H9 (cell line): ENCODE results near the gene PHF12. TPM values are rescaled to one million over a fixed set of nuclear protein-coding genes. Genes with fewer than 3 reads are reported as not detected.

Experiments
- DNase-seq: peaks from one replicate; pipeline ENCODE4 v3.0.0-alpha.2; 2017
- H2AFZ ChIP-seq: one replicate; pipeline ENCODE4 v1.6.1; 2013; ENCODE audit warnings: mild to moderate bottlenecking, low read length, control low read depth, moderate library complexity
- H2AK5ac ChIP-seq: 2 replicates; pipeline ENCODE4 v1.6.1; 2013; ENCODE audit warnings: low read length, control low read depth, mixed read lengths; ENCODE audit not compliant: insufficient read length
- H2BK120ac ChIP-seq: one replicate; pipeline ENCODE4 v1.6.1; 2013; ENCODE audit warnings: low read depth, mild to moderate bottlenecking, low read length, control low read depth, inconsistent platforms; ENCODE audit not compliant: poor library complexity, severe bottlenecking
- H2BK12ac ChIP-seq: 2 replicates; pipeline ENCODE4 v1.6.1; 2013; ENCODE audit warnings: low read length, control low read depth, mixed read lengths, low read depth; ENCODE audit not compliant: insufficient read length
- H2BK15ac ChIP-seq: 2 replicates; pipeline ENCODE4 v1.6.1; 2013; ENCODE audit warnings: low read depth, low read length, control low read depth
- H2BK20ac ChIP-seq: one replicate; pipeline ENCODE4 v1.6.1; 2013; ENCODE audit warnings: low read depth, mild to moderate bottlenecking, low read length, control low read depth, inconsistent platforms; ENCODE audit not compliant: poor library complexity, severe bottlenecking
- H2BK5ac ChIP-seq: 2 replicates; pipeline ENCODE4 v1.6.1; 2013; ENCODE audit warnings: low read length, control low read depth, mixed read lengths; ENCODE audit not compliant: insufficient read length
- H3K14ac ChIP-seq: 2 replicates; pipeline ENCODE4 v1.6.1; 2013; ENCODE audit warnings: low read length, control low read depth; ENCODE audit not compliant: insufficient read depth
- H3K18ac ChIP-seq: 2 replicates; pipeline ENCODE4 v1.6.1; 2013; ENCODE audit warnings: low read depth, mild to moderate bottlenecking, mixed read lengths, low read length, control low read depth; ENCODE audit not compliant: insufficient read length
- H3K23ac ChIP-seq: 2 replicates; pipeline ENCODE4 v1.6.1; 2013; ENCODE audit warnings: low read length, control low read depth, mixed read lengths, low read depth; ENCODE audit not compliant: insufficient read length
- H3K23me2 ChIP-seq: 2 replicates; pipeline ENCODE4 v1.6.1; 2013; ENCODE audit warnings: low read depth, mild to moderate bottlenecking, mixed read lengths, low read length, control low read depth; ENCODE audit not compliant: insufficient read length, poor library complexity, severe bottlenecking
- H3K27ac ChIP-seq: 2 replicates; pipeline ENCODE4 v1.5.1; 2013; ENCODE audit warnings: low read length, control low read depth, mixed read lengths, low read depth; ENCODE audit not compliant: insufficient read length
- H3K27me3 ChIP-seq: 2 replicates; pipeline ENCODE4 v1.6.1; 2013; ENCODE audit warnings: low read length, control low read depth, inconsistent platforms; ENCODE audit not compliant: insufficient read depth
- H3K4ac ChIP-seq: 2 replicates; pipeline ENCODE4 v1.6.1; 2013; ENCODE audit warnings: low read depth, mild to moderate bottlenecking, control low read depth, inconsistent platforms, low read length, moderate library complexity
- H3K4me1 ChIP-seq: 2 replicates; pipeline ENCODE4 v1.6.1; 2013; ENCODE audit warnings: low read length, control low read depth, inconsistent platforms; ENCODE audit not compliant: insufficient read depth
- H3K4me2 ChIP-seq: 2 replicates; pipeline ENCODE4 v1.6.1; 2013; ENCODE audit warnings: low read length, control low read depth, mixed read lengths; ENCODE audit not compliant: insufficient read length, insufficient read depth
- H3K56ac ChIP-seq: 2 replicates; pipeline ENCODE4 v1.6.1; 2013; ENCODE audit warnings: low read depth, mild to moderate bottlenecking, mixed read lengths, low read length, control low read depth; ENCODE audit not compliant: insufficient read length
- H3K79me1 ChIP-seq: 2 replicates; pipeline ENCODE4 v1.6.1; 2013; ENCODE audit warnings: low read depth, mild to moderate bottlenecking, moderate library complexity, low read length, control low read depth, inconsistent platforms; ENCODE audit not compliant: insufficient read depth, poor library complexity, severe bottlenecking
- H3K79me2 ChIP-seq: 2 replicates; pipeline ENCODE4 v1.6.1; 2013; ENCODE audit warnings: low read length, control low read depth, inconsistent platforms; ENCODE audit not compliant: insufficient read depth
- H3K9ac ChIP-seq: 2 replicates; pipeline ENCODE4 v1.6.1; 2013; ENCODE audit warnings: low read length, control low read depth, mixed read lengths; ENCODE audit not compliant: insufficient read length; ENCODE audit errors: extremely low read depth
- H3K9me3 ChIP-seq: one replicate; pipeline ENCODE4 v1.6.1; 2013; ENCODE audit warnings: low read depth, low read length, inconsistent platforms; ENCODE audit not compliant: control insufficient read depth
- H3T11ph ChIP-seq: one replicate; pipeline ENCODE4 v1.6.1; 2013; ENCODE audit warnings: mild to moderate bottlenecking, low read length, control low read depth, inconsistent platforms
- H4K20me1 ChIP-seq: one replicate; pipeline ENCODE4 v1.6.1; 2013; ENCODE audit not compliant: control insufficient read depth, insufficient read length, insufficient read depth
- H4K5ac ChIP-seq: 2 replicates; pipeline ENCODE4 v1.6.1; 2013; ENCODE audit warnings: low read depth, mild to moderate bottlenecking, mixed read lengths, low read length, control low read depth; ENCODE audit not compliant: insufficient read length
- H4K8ac ChIP-seq: replicated peaks from 2 replicates; pipeline ENCODE4 v1.6.1; 2013; ENCODE audit warnings: low read length, control low read depth, mixed read lengths, low read depth; ENCODE audit not compliant: insufficient read length
- H4K91ac ChIP-seq: 2 replicates; pipeline ENCODE4 v1.6.1; 2013; ENCODE audit warnings: low read depth, mild to moderate bottlenecking, moderate library complexity, mixed read lengths, low read length, control low read depth; ENCODE audit not compliant: insufficient read length
- H3K27ac Mint-ChIP-seq, 3 experiments: 2 replicates in 2 of 3; 3 replicates in 1 of 3; pipeline ENCODE4 v1.8.0; 2020 to 2021; ENCODE audit warnings: mixed read lengths in 3 of 3, mild to moderate bottlenecking in 1 of 3, moderate library complexity in 1 of 3
- H3K27me3 Mint-ChIP-seq: 2 replicates; pipeline ENCODE4 v1.8.0; 2021; ENCODE audit warnings: low read depth, mild to moderate bottlenecking, moderate library complexity, mixed read lengths
- H3K36me3 Mint-ChIP-seq, 3 experiments: 2 replicates in 2 of 3; 3 replicates in 1 of 3; pipeline ENCODE4 v1.8.0; 2020 to 2021; ENCODE audit warnings: low read depth in 3 of 3, mixed read lengths in 3 of 3; ENCODE audit not compliant: insufficient read depth in 1 of 3
- H3K4me1 Mint-ChIP-seq, 2 experiments: 2 replicates each; pipeline ENCODE4 v1.8.0; 2020; ENCODE audit warnings: mixed read lengths in 2 of 2
- H3K4me3 Mint-ChIP-seq, 2 experiments: 2 replicates in 1 of 2; 3 replicates in 1 of 2; pipeline ENCODE4 v1.8.0; 2020 to 2021; ENCODE audit warnings: mild to moderate bottlenecking in 2 of 2, mixed read lengths in 2 of 2, moderate library complexity in 1 of 2
- H3K9me3 Mint-ChIP-seq, 2 experiments: 2 replicates in 1 of 2; 3 replicates in 1 of 2; pipeline ENCODE4 v1.8.0; 2020; ENCODE audit warnings: mild to moderate bottlenecking in 2 of 2, mixed read lengths in 2 of 2, moderate library complexity in 1 of 2
- CTCF ChIP-seq: fragments of 200-600 bp; sonication (generic); conservative IDR thresholded peaks from 3 replicates; pipeline ENCODE4 v1.8.0; 2021; ENCODE audit warnings: antibody characterized with exemption, mild to moderate bottlenecking
- WGBS: extraction: QIAGEN DNeasy Blood & Tissue Kit; methylation state at CpG from one replicate; pipeline ENCODE4 v1.1.7; 2013; ENCODE audit warnings: missing lambda C conversion rate, low lambda C conversion rate, mixed read lengths; ENCODE audit not compliant: insufficient read length; ENCODE audit errors: extremely low coverage; 5-methylcytosine and 5-hydroxymethylcytosine counted together
- total RNA-seq: library from RNA; stranded (reverse); gene quantifications from 2 replicates; pipeline ENCODE4 v1.2.1, GENCODE V29; 2021

PHF12 gene
- total RNA-seq, 1 experiment from 2014 or later, result 62.1 TPM

GRCh38 chr17:28944862-28945741, 6.2 kb downstream of the PHF12 start:
- no peak overlapping the region for H4K8ac ChIP-seq
- H3K79me2 ChIP-seq, result peaks cover 63% of the 10 kb centered on the region
- H2BK15ac ChIP-seq, result no peak overlapping the region
- H3K4me3 Mint-ChIP-seq, result no peak overlapping the region
- H2AFZ ChIP-seq, result no peak overlapping the region
- H3K4ac ChIP-seq, result no peak overlapping the region
- H3K18ac ChIP-seq, result no peak overlapping the region
- peaks cover 18 to 69% (median 53%) of the 10 kb centered on the region in 3 experiments; a peak in 6 of 7 replicates for H3K36me3 Mint-ChIP-seq
- no peak overlapping the region for H4K91ac ChIP-seq
- no peak overlapping the region for H2BK120ac ChIP-seq
- no peak overlapping the region for H3K4me2 ChIP-seq
- no peaks in the 10 kb centered on the region for H4K20me1 ChIP-seq
- no peak for TF ChIP-seq CTCF
- no peak overlapping the region for H3K27ac ChIP-seq
- H3K9me3 Mint-ChIP-seq, result no peaks in the 10 kb centered on the region
- peaks cover 8% of the 10 kb centered on the region for H3K23me2 ChIP-seq
- H3K4me1 ChIP-seq, result no peaks in the 10 kb centered on the region
- no peak overlapping the region for H2BK12ac ChIP-seq
- no peak overlapping the region for H2BK20ac ChIP-seq
- no peak overlapping the region for H3K56ac ChIP-seq
- no CpG with 5 or more reads among the region's 8 CpGs for WGBS
- H3T11ph ChIP-seq, result no peak overlapping the region
- no peaks in the 10 kb centered on the region for H3K9me3 ChIP-seq
- no peak overlapping the region for H2BK5ac ChIP-seq
- no peak for DNase-seq
- no peaks in the 10 kb centered on the region for H3K27me3 ChIP-seq
- H3K9ac ChIP-seq, result no peak overlapping the region
- H3K27ac Mint-ChIP-seq, result peak overlapping the region in 1 of 3 experiments; percentile 20; a peak in 1 of 7 replicates
- peaks cover 6% of the 10 kb centered on the region for H3K79me1 ChIP-seq
- H2AK5ac ChIP-seq, result no peak overlapping the region
- peaks cover 34 to 35% of the 10 kb centered on the region in 2 experiments for H3K4me1 Mint-ChIP-seq
- no peak overlapping the region for H3K14ac ChIP-seq
- no peak overlapping the region for H3K23ac ChIP-seq
- no peak overlapping the region for H4K5ac ChIP-seq
- no peaks in the 10 kb centered on the region for H3K27me3 Mint-ChIP-seq
